IPS DF 6.9 (cell line): ENCODE measurements around the gene PRKCE.
A peak's percentile ranks its signal among the peaks of the same experiment; 100 is the strongest.
"Not testable (repeated sequence)": the region's sequence is repeated elsewhere in the genome, so short reads cannot be mapped to it uniquely, and the experiment has no call there.

ENCODE experiments used
- DNase-seq: peaks from one replicate; pipeline ENCODE4 v3.0.0-alpha.2; 2013; ENCODE audit warnings: low read depth, low spot score
- H3K27ac ChIP-seq: one replicate; pipeline ENCODE4 v1.5.1; 2013; ENCODE audit warnings: low read length, control low read depth
- H3K27me3 ChIP-seq: 2 replicates; pipeline ENCODE4 v1.6.1; 2013; ENCODE audit warnings: mild to moderate bottlenecking, low read length; ENCODE audit not compliant: control insufficient read depth, insufficient read depth
- H3K36me3 ChIP-seq: 2 replicates; pipeline ENCODE4 v1.6.1; 2013; ENCODE audit warnings: low read length; ENCODE audit not compliant: control insufficient read depth, insufficient read depth
- H3K4me1 ChIP-seq: 2 replicates; pipeline ENCODE4 v1.6.1; 2013; ENCODE audit warnings: low read length; ENCODE audit not compliant: control insufficient read depth, insufficient read depth
- H3K4me3 ChIP-seq: 2 replicates; pipeline ENCODE4 v1.5.1; 2013; ENCODE audit warnings: mild to moderate bottlenecking, low read length
- H3K9me3 ChIP-seq: 2 replicates; pipeline ENCODE4 v1.6.1; 2013; ENCODE audit warnings: low read length, inconsistent platforms; ENCODE audit not compliant: control insufficient read depth, insufficient read depth
- WGBS: extraction: QIAGEN DNeasy Blood & Tissue Kit; methylation state at CpG from one replicate; pipeline ENCODE4 v1.1.7; 2013; ENCODE audit warnings: mixed read lengths, missing lambda C conversion rate; ENCODE audit not compliant: insufficient read length, insufficient coverage; 5-methylcytosine and 5-hydroxymethylcytosine counted together

Gene PRKCE

GRCh38 chr2:45889053-45889452, 237.6 kb downstream of the PRKCE start:
- H3K27ac ChIP-seq: no peak overlapping the region
- H3K36me3 ChIP-seq: no peaks in the 10 kb centered on the region
- H3K9me3 ChIP-seq: no peaks in the 10 kb centered on the region
- H3K27me3 ChIP-seq: no peaks in the 10 kb centered on the region; the same call in 1 of the 2 replicates
- WGBS: no CpG with 5 or more reads among the region's 8 CpGs
- H3K4me3 ChIP-seq: no peak overlapping the region
- no peaks in the 10 kb centered on the region for H3K4me1 ChIP-seq
- peak; percentile 2 for DNase-seq

GRCh38 chr2:45889620-45890370, 238.3 kb downstream of the PRKCE start:
- Histone ChIP-seq H3K27ac (no peak overlapping the region), H3K4me1 (no peaks in the 10 kb centered on the region), H3K36me3 (no peaks in the 10 kb centered on the region), H3K4me3 (no peak overlapping the region), H3K9me3 (no peaks in the 10 kb centered on the region), H3K27me3 (no peaks in the 10 kb centered on the region; the same call in 1 of the 2 replicates)
- WGBS: no CpG with 5 or more reads among the region's 7 CpGs
- no peak for DNase-seq

- not testable (repeated sequence) for H3K4me3 ChIP-seq, H3K4me1 ChIP-seq, H3K36me3 ChIP-seq, H3K9me3 ChIP-seq, H3K27me3 ChIP-seq, DNase-seq, H3K27ac ChIP-seq
- no CpG with 5 or more reads among the region's 6 CpGs for WGBS
These were observed 238.8 kb downstream of the PRKCE start for GRCh38 chr2:45890371-45890646.

GRCh38 chr2:45890819-45891218, 239.3 kb downstream of the PRKCE start:
- DNase-seq: no peak
- no peak overlapping the region for H3K27ac ChIP-seq
- 100% methylated on average over 1 of the region's 5 CpGs for WGBS
- H3K4me3 ChIP-seq: no peak overlapping the region
- H3K36me3 ChIP-seq: no peaks in the 10 kb centered on the region
- no peaks in the 10 kb centered on the region; the same call in 1 of the 2 replicates for H3K27me3 ChIP-seq
- H3K4me1 ChIP-seq: no peaks in the 10 kb centered on the region
- H3K9me3 ChIP-seq: no peaks in the 10 kb centered on the region

- Histone ChIP-seq H3K27ac (no peak overlapping the region), H3K9me3 (no peaks in the 10 kb centered on the region), H3K27me3 (no peaks in the 10 kb centered on the region; the same call in 1 of the 2 replicates), H3K4me3 (no peak overlapping the region), H3K36me3 (no peaks in the 10 kb centered on the region), H3K4me1 (no peaks in the 10 kb centered on the region)
- no peak for DNase-seq
- WGBS: no CpG with 5 or more reads among the region's 8 CpGs
These were observed 240.4 kb downstream of the PRKCE start for GRCh38 chr2:45891719-45892424.

- Histone ChIP-seq H3K27ac (no peak overlapping the region), H3K9me3 (no peaks in the 10 kb centered on the region), H3K36me3 (no peaks in the 10 kb centered on the region), H3K4me1 (no peaks in the 10 kb centered on the region), H3K27me3 (no peaks in the 10 kb centered on the region; the same call in 1 of the 2 replicates), H3K4me3 (no peak overlapping the region)
- no peak for DNase-seq
- WGBS: no CpG with 5 or more reads among the region's 3 CpGs
These were observed 240.9 kb downstream of the PRKCE start for GRCh38 chr2:45892425-45892745.

GRCh38 chr2:45892757-45893156, 241.3 kb downstream of the PRKCE start:
- H3K36me3 ChIP-seq: no peaks in the 10 kb centered on the region
- H3K27ac ChIP-seq: no peak overlapping the region
- H3K27me3 ChIP-seq: no peaks in the 10 kb centered on the region
- no peaks in the 10 kb centered on the region for H3K4me1 ChIP-seq
- no peak for DNase-seq
- H3K9me3 ChIP-seq: no peaks in the 10 kb centered on the region
- H3K4me3 ChIP-seq: no peak overlapping the region
- WGBS: no CpG with 5 or more reads among the region's 7 CpGs

DNA sequence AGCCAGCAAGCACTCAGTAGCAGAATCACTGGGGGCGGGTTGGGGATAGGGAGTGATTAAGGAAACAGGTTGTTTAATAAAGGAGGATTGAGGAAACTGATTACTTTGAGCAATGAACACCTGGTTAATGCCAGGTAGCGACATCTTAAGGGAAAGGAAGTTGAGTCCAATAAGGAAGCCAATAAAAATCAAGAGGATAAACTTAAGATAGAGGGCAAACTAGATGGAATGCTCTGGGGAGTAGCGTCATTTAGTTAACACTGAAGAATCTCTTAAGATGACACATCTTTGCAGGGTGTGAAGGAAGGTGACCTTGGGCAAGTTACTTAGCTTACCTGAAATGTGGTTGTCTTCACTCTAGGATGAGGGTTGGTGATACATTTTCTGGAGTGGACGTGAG, 242.7 kb downstream of the PRKCE start:
- H3K27ac ChIP-seq: no peak overlapping the region
- no peak overlapping the region for H3K4me3 ChIP-seq
- no peaks in the 10 kb centered on the region for H3K9me3 ChIP-seq
- no peaks in the 10 kb centered on the region for H3K27me3 ChIP-seq
- no peaks in the 10 kb centered on the region for H3K4me1 ChIP-seq
- no CpG with 5 or more reads among the region's 4 CpGs for WGBS
- DNase-seq: no peak
- no peaks in the 10 kb centered on the region for H3K36me3 ChIP-seq

GRCh38 chr2:45895241-45895861, 243.9 kb downstream of the PRKCE start:
- Histone ChIP-seq H3K36me3 (no peaks in the 10 kb centered on the region), H3K4me1 (no peaks in the 10 kb centered on the region), H3K27me3 (no peaks in the 10 kb centered on the region), H3K27ac (no peak overlapping the region), H3K9me3 (no peaks in the 10 kb centered on the region), H3K4me3 (no peak overlapping the region)
- whole genome bisulfite sequencing: no CpG with 5 or more reads among the region's 8 CpGs
- no peak for DNase-seq

DNA sequence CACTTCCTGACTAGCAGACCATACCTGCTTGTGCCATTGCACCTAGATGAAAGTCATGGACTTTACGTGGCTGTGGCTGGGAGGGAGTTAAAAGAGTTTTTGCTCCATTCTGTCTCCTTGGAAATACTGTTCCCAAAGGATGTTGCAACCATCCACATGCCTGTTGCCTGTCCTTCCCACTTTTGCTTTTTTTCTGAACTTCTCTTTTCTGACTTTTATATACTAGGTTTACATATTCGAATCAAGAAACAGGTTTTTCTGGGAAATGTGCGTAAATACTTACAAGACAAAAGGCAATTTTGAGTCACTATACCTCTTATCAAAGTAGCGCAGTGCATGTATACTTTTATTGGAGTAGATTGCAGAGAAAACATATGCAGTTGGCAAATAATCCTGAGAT, 244.8 kb downstream of the PRKCE start:
- no peaks in the 10 kb centered on the region for H3K9me3 ChIP-seq
- no peak overlapping the region for H3K4me3 ChIP-seq
- no peaks in the 10 kb centered on the region for H3K36me3 ChIP-seq
- H3K4me1 ChIP-seq: no peaks in the 10 kb centered on the region
- H3K27me3 ChIP-seq: no peaks in the 10 kb centered on the region
- no CpG with 5 or more reads among the region's 4 CpGs for WGBS
- no peak overlapping the region for H3K27ac ChIP-seq
- no peak for DNase-seq
